ENCODE results near the gene PGD. TPM values are rescaled to one million over a fixed set of nuclear protein-coding genes. Genes with fewer than 3 reads are reported as not detected.
"Not testable (repeated sequence)": the region's sequence is repeated elsewhere in the genome, so short reads cannot be mapped to it uniquely, and the experiment has no call there.

PGD gene
- total RNA-seq, 2 experiments from 2014 or later = 126 to 130 TPM

GRCh38 chr1:10402729-10403274 is 3.9 kb downstream of the PGD start:
- ChIA-PET POLR2A (no interaction called here), CTCF (no interaction called here)
- no peak for DNase-seq
- no peak for TF ChIP-seq CTCF (IDR thresholded peaks at IDR 0.05)
- no peaks in the 10 kb centered on the region for H3K9me3 Mint-ChIP-seq
- H3K27ac Mint-ChIP-seq = no peak overlapping the region
- peaks cover 27% of the 10 kb centered on the region for H3K4me1 Mint-ChIP-seq (ENCODE audit: low read depth)
- no peak overlapping the region for H3K4me3 Mint-ChIP-seq
- no peaks in the 10 kb centered on the region for H3K27me3 Mint-ChIP-seq
- intact Hi-C loops (cut with micrococcal nuclease) = no loop called here
- H3K36me3 Mint-ChIP-seq (ENCODE audit: low read depth) = peaks cover 42% of the 10 kb centered on the region
- ATAC-seq = no peak

- Mint-ChIP-seq H3K4me1 (ENCODE audit: low read depth) (peaks cover 6% of the 10 kb centered on the region), H3K27me3 (no peaks in the 10 kb centered on the region), H3K27ac (no peak overlapping the region), H3K4me3 (no peak overlapping the region), H3K36me3 (ENCODE audit: low read depth) (peaks cover 51% of the 10 kb centered on the region), H3K9me3 (no peaks in the 10 kb centered on the region)
- ChIA-PET POLR2A (no interaction called here), CTCF (interaction anchor here (0.9 kb wide), 1 partner anchor 106 kb away, joined by 3 read pairs; no protein-coding TSS in a partner anchor)
- no peak for TF ChIP-seq CTCF (IDR thresholded peaks at IDR 0.05)
- no peak for ATAC-seq
- intact Hi-C loops (cut with micrococcal nuclease) = no loop called here
- no peak for DNase-seq
Observed at GRCh38 chr1:10407201-10407600, 8.3 kb downstream of the PGD start.

DNA sequence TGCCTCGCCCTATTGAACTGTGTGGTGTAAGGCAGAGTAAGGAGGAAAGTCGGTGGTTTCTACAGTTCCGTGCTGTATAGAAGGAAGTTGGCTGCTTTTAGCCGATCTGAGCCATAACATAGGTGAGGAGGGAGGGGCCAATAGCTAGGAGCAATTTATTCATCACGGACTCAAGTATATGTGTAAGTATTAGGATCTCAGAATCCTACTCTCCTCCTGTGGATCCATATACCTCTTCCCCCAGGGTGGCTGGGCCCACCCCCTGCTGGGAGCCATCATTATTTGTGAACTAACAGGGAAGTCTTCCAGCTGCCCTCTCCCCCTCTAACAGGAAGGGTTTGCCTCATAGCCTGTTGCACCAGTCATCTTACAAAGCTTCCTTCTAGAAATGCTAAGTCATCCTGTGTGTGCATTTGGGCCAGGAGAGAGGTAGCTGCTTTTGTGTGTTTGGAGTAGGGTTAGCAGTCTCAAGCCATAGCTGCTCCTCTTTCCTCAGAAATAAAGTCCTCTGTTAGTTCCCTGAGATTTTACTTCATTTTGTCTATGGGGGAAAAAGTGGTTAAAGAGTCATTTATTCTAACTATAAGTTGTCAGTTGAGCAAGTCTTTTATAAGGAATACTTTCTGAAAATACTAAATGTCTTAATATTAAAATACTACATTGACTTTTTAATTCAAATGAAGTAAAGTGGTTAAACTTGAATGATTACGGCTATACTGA is 16.5 kb downstream of the PGD start:
- H3K9me3 Mint-ChIP-seq = no peaks in the 10 kb centered on the region
- ATAC-seq (peak; percentile 49), DNase-seq (no peak)
- TF ChIP-seq CTCF (IDR thresholded peaks at IDR 0.05) = no peak
- H3K4me3 Mint-ChIP-seq = no peak overlapping the region
- peak overlapping the region; percentile 87 for H3K27ac Mint-ChIP-seq
- intact Hi-C loops (cut with micrococcal nuclease) = no loop called here
- ChIA-PET POLR2A (interaction anchor here (1.3 kb wide), 1 partner anchor 16 kb away, joined by 6 read pairs; the partner anchor contains the start of gene PGD), CTCF (interaction anchor here (1.6 to 2.1 kb wide), 2 partner anchors 15 to 16 kb away, joined by 5 to 8 read pairs; partner anchors contain the start of gene CENPS)
- peaks cover 4% of the 10 kb centered on the region for H3K4me1 Mint-ChIP-seq (ENCODE audit: low read depth)
- peaks cover 62% of the 10 kb centered on the region for H3K36me3 Mint-ChIP-seq (ENCODE audit: low read depth)
- H3K27me3 Mint-ChIP-seq = no peaks in the 10 kb centered on the region

DNA sequence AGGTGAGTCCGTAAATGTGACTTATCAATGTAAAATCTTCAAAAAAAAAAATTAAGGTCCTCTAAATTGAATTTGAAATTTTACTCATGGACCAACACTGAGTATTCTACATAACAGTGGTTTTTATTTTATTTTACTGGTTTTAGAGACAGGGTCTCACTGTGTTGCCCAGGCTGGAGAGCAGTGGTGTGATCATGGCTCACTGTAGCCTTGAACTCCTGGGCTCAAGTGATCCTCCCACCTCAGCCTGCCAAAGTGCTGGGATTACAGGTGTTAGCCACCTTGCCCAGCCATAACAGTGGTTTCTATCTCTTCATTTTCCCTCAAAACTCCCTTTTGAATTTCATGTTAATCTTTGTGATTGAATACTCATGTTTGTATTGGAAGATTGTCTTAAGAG is 17.1 kb downstream of the PGD start:
- H3K4me1 Mint-ChIP-seq (ENCODE audit: low read depth); DNase-seq; H3K27me3 Mint-ChIP-seq; intact Hi-C loops (cut with micrococcal nuclease); H3K9me3 Mint-ChIP-seq; ATAC-seq; H3K4me3 Mint-ChIP-seq: not testable (repeated sequence)
- ChIA-PET CTCF (interaction anchor here (1.6 to 2.1 kb wide), 2 partner anchors 15 to 16 kb away, joined by 5 to 8 read pairs; partner anchors contain the start of gene CENPS), POLR2A (interaction anchor here (1.3 kb wide), 1 partner anchor 16 kb away, joined by 6 read pairs; the partner anchor contains the start of gene PGD)
- Mint-ChIP-seq H3K36me3 (ENCODE audit: low read depth) (peaks cover 62% of the 10 kb centered on the region), H3K27ac (peak overlapping the region; percentile 37)

DNA sequence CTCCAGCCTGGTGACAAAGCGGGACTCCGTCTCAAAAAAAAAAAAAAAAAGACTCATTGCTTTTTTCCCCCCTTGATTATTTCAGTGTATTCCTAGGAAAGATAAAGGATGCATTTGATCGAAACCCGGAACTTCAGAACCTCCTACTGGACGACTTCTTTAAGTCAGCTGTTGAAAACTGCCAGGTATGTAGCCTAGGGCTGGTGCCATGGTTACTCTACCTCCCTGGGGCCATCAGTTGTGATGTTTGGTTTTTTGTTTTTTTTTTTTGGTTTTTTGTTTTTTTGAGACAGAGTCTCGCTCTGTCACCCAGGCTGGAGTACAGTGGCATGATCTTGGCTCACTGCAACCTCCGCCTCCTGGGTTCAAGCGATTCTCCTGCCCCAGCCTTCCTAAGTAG is 19.9 kb downstream of the PGD start:
- ATAC-seq; POLR2A ChIA-PET; H3K4me3 Mint-ChIP-seq; intact Hi-C loops (cut with micrococcal nuclease); H3K9me3 Mint-ChIP-seq; DNase-seq; H3K27ac Mint-ChIP-seq; H3K27me3 Mint-ChIP-seq; H3K4me1 Mint-ChIP-seq (ENCODE audit: low read depth); CTCF ChIA-PET: not testable (repeated sequence)
- H3K36me3 Mint-ChIP-seq (ENCODE audit: low read depth) = peaks cover 42% of the 10 kb centered on the region

- Mint-ChIP-seq H3K9me3 (no peaks in the 10 kb centered on the region), H3K4me3 (no peak overlapping the region), H3K27me3 (no peaks in the 10 kb centered on the region), H3K4me1 (ENCODE audit: low read depth) (peaks cover 4% of the 10 kb centered on the region), H3K27ac (no peak overlapping the region), H3K36me3 (ENCODE audit: low read depth) (peaks cover 42% of the 10 kb centered on the region)
- DNase-seq (no peak), ATAC-seq (no peak)
- no peak for TF ChIP-seq CTCF (IDR thresholded peaks at IDR 0.05)
- CTCF ChIA-PET = no interaction called here
- intact Hi-C loops (cut with micrococcal nuclease) = no loop called here
- POLR2A ChIA-PET = no interaction called here
Observed at GRCh38 chr1:10419351-10419750, 20.5 kb downstream of the PGD start.
